EH (cell line): ENCODE results near the gene KASH5.

Source experiments
- DNase-seq: peaks from one replicate; pipeline ENCODE4 v3.0.0-alpha.2; 2015; ENCODE audit warnings: low read depth

The KASH5 gene, protein sequence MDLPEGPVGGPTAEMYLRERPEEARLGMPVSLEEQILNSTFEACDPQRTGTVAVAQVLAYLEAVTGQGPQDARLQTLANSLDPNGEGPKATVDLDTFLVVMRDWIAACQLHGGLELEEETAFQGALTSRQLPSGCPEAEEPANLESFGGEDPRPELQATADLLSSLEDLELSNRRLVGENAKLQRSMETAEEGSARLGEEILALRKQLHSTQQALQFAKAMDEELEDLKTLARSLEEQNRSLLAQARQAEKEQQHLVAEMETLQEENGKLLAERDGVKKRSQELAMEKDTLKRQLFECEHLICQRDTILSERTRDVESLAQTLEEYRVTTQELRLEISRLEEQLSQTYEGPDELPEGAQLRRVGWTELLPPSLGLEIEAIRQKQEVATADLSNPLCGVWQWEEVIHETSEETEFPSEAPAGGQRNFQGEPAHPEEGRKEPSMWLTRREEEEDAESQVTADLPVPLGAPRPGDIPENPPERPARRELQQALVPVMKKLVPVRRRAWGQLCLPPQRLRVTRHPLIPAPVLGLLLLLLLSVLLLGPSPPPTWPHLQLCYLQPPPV

DNA sequence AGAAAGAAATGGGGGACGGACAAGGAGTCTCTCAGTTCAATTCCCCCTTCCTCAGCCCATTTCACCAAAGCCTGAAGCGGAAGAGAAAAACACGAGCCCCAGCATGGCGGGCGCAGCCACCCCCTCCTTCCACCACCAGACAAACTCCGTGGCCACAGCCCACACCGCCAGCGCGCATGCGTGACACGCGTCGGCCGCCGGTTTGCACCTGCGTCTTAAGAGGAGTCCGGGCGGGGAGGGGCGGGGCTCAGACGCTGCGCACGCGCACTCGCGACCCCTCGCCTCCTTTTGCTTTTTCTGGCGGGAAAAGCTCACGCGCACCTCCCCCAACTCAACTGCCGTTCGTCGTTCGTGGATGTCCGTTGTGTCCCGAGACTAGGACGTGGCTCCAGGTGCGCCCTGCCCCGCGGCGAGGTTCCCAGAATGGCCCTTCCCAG lies at the start of gene KASH5:
Gene KASH5 (plus strand): TSS at position 314 of the 437 bp plus-strand sequence. CDS start 2,635 bp downstream, outside the sequence.
- DNase-seq = no peak

DNA sequence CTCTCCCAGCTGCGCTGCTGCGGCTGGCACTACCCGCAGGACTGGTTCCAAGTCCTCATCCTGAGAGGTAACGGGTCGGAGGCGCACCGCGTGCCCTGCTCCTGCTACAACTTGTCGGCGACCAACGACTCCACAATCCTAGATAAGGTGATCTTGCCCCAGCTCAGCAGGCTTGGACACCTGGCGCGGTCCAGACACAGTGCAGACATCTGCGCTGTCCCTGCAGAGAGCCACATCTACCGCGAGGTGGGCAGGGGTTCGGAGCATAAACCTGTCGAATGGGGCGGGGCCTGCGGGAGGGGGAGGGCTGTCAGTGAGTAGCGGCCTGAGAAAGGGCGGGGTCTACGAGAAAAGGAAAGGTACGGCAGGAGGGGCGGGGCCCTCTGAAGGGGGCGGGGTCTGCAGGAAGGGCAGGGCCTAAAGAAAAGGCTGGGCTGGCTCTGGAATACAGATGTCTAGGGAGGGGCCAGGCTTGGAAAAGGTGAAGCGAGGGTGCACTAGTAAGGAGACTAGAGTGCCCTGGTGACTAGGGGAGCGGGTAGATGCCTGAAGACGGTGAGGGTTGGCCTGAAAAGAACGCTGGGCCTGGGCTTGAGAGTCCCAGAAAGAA lies 49.3 kb upstream of the KASH5 start:
- peak; percentile 41 for DNase-seq

DNA sequence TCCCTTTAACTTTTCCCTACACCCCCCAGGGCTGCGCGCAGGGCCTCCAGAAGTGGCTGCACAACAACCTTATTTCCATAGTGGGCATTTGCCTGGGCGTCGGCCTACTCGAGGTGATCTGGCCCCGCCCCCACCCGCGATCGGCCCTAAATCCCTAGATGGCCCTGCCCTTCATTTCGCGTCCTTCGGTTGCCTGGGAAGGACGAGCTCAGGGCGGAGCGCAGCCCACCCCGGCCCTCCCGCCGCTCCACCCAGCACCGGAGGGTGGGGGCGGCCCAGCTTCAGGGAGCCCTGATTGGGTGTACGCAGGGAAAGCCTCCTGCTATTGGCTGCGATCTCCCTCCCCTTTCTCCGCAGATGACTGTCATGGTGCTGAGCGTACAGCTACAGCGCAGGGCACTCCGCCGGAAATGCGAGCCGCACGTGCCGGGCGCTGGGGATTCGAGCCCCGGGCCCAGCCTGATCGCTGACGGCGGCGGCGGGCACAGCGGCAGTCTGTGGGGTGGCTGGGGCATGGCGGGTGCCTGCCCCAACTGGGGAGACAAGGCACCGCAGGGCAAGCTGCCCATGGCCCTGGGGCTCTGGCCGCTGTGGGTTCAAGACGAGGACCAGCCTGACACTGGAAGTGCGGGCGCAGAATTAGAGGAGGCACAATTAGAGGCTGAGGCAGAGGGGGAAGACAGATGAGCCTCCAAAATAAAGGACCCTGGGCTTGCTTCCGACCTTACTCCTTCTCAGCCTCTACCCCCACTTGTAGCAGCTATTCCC lies 48.6 kb upstream of the KASH5 start:
- peak; percentile 83 for DNase-seq

DNA sequence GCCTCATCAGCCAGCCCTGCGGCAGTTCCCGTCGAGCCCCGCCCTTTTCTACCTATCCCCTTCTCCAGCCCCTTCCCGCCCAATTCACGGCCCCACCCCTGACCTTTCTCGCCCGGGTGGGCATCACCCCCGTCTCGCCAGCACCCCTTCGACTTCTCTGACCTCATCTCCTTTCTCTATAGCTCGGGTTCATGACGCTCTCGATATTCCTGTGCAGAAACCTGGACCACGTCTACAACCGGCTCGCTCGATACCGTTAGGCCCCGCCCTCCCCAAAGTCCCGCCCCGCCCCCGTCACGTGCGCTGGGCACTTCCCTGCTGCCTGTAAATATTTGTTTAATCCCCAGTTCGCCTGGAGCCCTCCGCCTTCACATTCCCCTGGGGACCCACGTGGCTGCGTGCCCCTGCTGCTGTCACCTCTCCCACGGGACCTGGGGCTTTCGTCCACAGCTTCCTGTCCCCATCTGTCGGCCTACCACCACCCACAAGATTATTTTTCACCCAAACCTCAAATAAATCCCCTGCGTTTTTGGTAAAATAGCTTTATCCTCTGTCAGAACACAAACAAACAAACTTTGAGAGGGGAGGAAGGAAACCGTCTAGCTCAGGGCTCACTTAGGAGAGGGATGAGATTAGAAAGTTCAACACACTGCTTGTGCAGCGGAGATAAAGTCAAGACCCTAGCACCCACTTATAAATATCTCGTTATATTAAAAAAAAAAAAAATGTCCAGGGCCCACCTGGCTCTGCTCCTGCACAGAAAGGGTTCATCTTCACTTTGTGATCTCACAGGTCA lies 47.8 kb upstream of the KASH5 start:
- no peak for DNase-seq

DNA sequence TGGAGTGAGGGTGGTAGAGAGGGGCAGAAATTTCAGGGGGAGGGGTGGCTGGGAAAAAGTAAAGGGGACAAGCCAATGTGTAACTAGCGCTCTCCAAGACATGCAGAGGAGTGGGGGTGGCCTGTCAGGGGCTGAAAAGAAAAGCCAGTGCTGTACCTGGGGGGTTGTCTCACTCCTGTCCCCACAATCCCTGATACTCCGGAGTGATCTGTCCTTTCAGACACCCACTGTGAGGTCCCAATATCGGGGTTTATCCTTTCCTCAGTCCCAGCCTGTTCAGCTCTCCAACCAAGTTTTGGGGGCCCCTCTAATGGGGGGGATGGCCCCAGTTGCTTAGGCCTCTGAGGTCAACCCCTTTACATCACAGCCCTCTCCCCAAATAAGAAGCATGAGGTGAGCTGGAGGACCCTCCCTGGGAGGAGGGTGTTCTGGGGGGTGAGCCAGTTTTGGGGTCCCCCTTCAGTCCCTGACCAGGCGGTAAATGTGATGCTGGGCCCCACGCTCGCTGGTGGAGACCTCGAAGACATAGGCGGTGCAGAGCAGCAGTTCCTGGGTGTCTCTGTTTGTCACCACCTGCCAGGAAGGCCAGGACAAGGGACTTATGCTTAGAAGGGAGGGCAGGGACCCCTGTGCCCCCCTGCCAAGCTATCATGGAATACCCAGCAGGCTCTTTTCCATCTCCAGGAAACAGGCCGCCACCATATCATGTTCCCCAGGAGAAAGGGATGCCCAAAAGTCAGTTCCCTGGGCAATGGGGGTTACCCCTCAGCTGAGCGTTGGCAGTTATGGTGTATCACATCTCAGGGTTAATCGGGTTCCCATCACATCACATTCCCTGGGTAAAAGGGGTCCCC lies 47.0 kb upstream of the KASH5 start:
- no peak for DNase-seq

DNA sequence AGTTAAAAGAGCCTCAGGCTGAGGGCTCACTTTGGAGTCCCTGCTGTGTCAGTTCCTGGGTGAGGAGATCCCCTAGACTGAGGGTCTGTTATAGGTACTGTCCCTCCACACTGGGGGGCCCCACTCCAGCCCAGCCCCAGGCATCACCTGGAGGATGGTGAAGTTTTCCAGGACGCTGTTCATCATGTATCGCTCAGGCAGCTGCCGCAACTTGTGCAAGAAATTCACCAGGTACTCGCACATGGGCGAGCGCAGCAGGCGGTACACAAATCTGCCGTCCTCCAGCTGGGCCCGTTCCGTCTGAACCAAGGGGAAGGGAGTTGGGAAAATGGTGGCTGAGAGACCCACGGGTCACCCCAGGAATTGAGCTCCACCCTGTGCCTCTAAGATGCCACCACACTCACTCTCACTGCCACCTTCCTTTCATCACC lies 45.7 kb upstream of the KASH5 start:
- no peak for DNase-seq

DNA sequence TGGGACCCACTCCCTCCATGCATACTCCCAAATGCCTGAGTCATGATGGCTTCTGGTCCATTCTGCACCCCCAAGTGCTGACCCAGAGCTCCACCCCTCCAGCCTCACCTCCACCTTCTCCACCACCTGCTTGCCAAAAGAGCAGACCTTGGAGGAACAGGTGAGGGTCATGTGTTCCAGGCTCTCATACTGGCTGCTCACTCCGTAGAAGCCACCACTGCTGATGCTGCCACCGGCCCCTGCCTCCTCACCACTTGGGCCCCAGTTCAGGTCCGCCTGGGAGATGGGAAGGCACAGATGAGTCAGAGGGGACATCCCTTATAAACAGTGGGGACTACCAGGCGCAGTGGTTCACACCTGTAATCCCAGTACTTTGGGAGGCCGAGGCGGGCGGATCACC lies 44.9 kb upstream of the KASH5 start:
- no peak for DNase-seq

DNA sequence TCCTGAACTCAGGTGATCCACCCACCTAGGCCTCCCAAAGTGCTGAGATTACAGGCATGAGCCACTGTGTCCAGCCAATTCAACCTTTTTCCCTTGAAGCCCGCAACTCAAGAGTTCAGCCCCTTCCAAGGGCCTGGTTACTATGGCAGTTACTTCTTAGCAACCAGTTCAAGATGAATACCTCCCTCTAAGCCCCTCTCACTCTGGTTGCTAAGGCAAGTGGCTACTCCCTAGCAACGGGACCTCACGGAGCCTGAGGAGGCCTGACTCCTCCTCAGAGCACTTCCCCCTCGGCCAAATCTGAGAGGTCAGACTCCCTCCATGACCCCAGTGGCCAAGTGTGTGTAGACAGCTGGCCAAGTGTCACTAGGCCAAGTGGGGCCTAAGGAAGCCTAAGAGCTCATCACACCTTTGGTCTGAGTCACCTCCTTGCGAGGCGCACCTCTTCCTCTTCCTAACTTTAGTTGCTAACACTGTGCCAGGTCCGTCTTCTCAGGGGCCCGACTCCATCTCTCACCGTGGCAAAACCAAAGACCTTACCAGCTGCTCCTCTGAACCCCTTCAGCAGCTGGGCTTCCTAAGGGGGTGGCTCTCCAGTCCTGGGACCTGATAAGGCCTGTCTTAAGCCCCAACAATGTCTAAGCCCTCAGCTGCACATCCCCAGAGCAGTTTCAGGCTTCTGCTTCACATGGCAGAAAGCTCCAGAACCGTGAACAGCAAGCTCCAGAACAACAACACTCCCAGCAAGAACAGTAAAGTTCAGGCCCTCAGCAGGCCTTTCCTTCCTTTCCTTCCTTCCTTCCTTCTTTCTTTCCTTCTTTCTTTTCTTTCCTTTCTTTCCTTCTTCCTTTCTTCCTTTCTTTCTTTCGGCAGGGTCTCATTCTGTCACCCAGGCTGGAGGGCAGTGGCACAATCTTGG lies 43.3 kb upstream of the KASH5 start:
- no peak for DNase-seq

DNA sequence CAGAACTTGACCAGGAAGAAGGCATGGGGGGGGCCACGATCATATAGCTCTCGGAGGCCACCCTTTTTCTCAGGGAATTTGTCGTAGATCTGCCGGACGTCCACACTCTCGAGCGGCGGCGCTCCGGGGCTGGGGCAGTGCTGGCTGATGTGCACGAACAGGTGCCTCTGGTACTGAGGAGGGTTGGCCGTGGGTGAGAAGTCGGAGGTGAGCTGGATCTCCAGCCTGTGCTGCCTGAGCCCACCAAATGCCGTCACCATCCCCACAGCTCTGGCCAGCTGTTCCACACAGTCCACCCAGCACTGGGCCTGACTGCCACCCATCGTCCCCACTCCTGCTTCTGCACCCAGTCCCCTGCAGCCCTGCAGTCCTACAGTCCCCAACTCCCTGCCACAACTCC lies 40.9 kb upstream of the KASH5 start:
- no peak for DNase-seq

DNA sequence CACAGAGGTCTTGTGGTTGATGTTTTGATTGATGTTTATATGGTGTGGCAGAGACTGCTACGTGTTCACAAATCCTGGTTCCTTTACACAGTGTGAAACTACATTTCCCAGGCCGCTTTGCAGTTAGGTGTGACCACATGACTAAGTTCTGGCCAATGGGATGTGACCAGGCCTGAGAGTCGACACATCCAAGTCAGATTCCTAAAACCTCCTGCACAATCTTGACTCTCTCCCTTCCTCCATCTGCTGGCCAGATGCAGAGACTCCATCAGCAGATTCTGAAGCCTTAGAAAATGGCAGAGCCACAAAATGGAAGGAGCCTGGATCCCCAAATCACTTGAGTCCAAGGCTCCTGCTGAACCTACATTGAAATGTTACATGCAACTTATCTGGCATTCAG lies 40.2 kb upstream of the KASH5 start:
- peak; percentile 87 for DNase-seq

DNA sequence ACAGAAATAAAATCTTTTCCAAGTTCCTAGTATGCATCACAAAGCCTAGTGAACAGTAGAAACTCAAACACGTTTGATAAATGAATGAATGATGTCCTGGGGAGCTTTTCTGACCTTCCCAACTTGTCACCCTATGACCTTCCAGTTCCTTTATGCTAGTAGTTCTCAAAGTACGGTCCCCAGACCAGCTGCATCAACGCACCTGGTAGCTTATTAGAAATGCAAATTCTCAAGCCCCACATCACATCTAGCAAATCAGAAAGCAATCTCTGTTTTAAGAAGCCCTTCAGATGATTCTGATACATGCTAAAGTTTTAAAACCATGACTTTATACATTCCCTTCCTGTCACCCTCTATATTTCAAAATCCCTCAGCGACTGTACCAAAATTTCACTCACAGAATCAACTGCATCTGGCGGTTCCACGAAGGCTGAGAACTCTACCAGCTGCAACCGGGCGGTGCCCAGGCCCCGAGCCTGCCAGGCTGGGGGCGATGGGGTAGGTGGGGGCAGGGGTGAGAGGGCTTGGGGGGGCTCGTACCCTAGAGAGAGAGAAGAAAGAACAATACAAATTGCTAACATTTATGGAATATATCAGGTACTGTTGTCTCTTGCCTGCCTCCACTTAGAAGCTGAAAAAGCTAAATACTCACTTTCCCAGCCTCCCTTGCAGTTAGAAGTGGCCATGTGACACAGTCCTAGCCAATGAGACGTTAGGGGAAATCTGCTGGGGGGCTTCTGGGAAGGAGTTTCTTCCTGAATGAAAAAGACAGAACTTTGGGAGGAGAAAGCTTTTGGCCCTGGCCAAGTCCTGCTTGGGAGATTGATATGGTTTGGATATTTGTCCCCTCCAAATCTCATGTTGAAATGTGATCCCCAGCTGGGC lies 39.5 kb upstream of the KASH5 start:
- DNase-seq = no peak

DNA sequence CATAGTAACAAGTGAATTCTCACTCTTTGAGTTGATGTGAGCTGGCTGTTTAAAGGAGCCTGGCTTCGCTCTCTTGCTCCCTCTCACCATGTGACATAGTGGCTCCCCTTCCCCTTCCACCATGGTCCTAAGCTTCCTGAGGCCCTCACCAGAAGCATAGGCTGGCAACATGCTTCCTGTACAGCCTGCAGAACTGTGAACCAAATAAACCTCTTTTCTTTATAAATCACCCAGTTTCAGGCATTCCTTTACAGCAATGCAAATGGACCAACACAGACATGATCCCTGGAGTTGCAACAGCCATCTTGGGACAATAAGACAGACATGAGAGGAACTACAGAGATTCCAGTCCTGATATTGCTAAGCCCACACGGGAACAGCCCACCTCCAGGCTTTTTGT lies 38.5 kb upstream of the KASH5 start:
- DNase-seq = no peak

DNA sequence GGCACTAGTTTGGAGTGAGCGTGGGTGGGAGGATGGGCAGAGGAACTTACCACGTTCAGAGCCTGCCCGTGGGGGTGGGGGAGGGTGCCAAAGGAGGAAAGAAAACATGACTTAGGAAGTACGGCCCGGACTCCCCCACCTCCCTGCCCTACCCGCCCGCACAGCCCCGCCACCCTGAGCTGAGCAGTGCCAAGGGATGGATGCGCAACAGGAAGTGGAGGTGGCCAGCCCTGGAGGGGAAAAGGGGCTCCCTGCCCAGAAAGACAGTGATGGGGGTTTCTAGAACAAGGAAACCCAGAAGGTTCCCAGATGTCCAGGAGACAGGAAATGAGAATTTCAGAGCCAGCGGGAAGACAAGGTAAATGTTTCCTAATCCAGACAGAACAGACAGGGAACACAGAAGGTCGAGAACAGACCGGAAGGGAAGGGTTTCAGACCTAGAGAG lies 32.1 kb upstream of the KASH5 start:
- DNase-seq = peak; percentile 33

DNA sequence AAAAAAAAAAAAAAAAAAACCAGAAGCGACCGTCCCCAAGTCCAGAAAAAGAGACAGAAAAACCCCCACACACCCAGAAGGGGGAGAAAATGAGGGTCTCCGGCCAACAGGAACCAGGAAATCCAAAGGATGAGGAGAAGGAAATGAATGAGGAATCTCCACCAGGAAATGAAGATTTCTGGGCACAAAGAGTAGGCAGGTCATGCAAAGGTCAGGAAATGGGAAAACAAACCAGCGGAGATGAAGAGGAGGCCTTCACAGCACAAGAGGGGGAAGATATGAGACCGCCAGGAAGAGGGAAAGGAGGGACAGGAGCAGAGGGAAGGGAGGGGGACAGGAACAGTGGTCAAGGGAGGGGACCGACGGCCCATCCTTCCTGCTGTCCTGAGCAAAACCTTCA lies 31.7 kb upstream of the KASH5 start:
- DNase-seq = peak; percentile 21

DNA sequence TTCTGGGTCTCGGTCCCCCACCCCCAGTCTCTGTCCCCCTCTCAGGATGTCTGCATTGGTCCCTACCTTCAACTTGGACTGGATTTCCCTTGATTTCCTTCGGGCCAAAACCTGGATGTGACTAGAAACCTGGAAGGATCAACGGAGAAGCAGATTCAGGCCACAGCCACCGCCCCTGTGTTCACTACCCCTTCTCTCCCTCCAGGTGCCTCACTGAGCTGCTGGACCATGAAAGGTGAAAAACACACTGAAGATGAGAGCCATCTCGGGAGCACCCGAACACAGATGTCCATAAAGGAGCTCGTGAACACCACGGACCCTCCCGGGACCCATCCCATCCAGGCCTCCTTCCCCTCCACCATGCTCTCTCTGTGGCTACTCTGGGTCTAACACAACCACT lies 30.9 kb upstream of the KASH5 start:
- no peak for DNase-seq

DNA sequence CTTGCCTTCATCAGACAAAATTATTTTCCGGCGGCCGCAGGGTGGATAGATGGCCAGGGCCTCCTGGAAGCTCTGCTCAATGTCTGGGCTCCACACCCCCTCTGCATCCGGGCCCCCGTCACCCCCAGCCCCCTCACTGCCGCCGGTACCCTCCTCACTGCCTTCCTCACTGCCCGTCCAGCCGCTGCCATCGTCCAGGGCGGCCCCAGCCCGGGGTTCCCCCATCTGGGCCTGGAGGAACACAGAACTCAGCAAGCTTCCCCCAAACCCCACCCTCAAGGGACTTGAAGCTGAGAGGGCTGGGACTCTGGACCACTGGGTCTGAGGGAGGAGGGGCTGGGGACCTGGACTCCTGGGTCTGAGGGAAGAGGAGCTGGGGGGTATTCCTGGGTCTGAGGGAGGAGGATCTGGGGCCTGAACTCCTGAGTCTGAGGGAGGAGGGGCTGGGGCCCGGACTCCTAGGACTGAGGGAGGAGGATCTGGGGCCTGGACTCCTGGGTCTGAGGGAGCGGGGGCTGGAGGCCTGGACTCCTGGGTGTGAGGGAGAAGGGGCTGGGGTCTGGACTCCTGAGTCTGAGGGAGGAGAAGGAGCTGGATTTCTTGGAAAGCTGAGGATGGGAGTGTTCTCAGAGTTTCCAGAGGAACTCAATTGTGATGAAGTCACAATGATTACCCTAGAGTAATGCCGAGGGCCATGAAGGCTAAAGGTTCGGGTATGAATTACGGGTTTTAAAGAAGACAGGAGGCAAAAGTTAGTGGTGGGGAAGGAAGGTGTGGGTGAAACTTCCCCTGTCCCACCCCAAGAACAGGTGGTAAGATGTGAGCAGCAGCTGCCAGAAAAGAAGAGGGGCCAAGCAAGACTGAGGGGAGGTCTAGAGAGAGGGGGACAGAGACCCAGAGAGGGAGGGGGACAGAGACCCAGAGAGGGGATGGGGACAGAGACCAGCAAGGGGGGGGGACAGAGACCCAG lies 27.9 kb upstream of the KASH5 start:
- peak; percentile 12 for DNase-seq

DNA sequence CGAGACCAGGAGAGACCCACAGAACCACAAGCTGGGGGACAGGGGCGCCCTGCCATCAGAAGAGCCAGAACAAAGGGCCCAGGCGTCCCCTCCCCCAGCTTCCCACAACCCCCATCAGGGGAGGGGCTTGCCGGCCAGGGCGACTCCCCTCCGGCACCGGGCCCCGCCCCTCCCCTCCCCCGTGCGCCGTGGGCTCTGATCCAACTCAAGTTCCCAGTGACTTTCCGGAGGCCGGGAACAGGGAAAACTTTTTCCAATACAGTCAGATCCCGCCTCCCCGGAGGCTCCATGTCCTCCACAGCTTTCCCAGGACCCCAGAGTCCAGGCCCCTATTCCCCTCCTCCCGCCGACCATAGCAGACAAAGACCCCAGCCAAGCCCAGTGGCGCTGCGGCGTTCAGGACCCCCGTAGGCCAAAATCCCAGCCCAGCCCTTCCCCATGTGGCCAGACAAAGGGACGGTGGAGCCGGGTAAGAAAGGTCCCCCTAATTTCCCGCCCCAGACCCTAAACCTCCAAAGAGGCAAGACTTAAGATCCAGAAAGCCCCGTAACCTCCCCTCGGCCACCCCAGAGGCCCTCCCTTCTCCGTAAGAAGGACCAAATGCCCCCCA lies 26.5 kb upstream of the KASH5 start:
- peak; percentile 88 for DNase-seq
